Caco-2 (cell line): ENCODE measurements around the gene ADGRD1. TPM values are rescaled to one million over a fixed set of nuclear protein-coding genes. Genes with fewer than 3 reads are reported as not detected.

Experiments used
- BruUV-seq: library from RNA; stranded (reverse); fragments of 400-500 nt; replicated peaks from 2 replicates; lab custom pipeline; 2021; lab: Mats Ljungman, UMichigan
- CTCF ChIA-PET: fragments of 300-600 bp; sonication (Branson Sonifier 250); formaldehyde crosslinking; loops from one replicate; lab custom pipeline; 2022; ENCODE audit warnings: antibody characterized with exemption; lab: Charles Lee
- POLR2A ChIA-PET: fragments of 300-600 bp; sonication (Branson Sonifier 250); formaldehyde crosslinking; loops from one replicate; lab custom pipeline; 2022; ENCODE audit warnings: antibody characterized with exemption; lab: Charles Lee
- DNase-seq, 2 experiments: peaks; one replicate each; pipeline versions ENCODE4 v3.0.0 to v3.0.0-alpha.2; 2020 to 2022
- H3K27me3 ChIP-seq: replicated peaks from 2 replicates; pipeline ENCODE4 v1.6.0; 2011; ENCODE audit warnings: low read length; ENCODE audit not compliant: control insufficient read depth, insufficient read depth
- H3K36me3 ChIP-seq: 2 replicates; pipeline ENCODE4 v1.5.1; 2011; ENCODE audit warnings: low read length; ENCODE audit not compliant: control insufficient read depth, insufficient read depth
- H3K4me1 ChIP-seq: fragments of 250-450 bp; sonication (Bioruptor Pico); 2 replicates; pipeline ENCODE4 v1.5.1; 2020; ENCODE audit warnings: mild to moderate bottlenecking
- H3K4me3 ChIP-seq: 2 replicates; pipeline ENCODE4 v1.5.1; 2011; ENCODE audit warnings: low read depth, mild to moderate bottlenecking, control low read depth, low read length
- H3K9me3 ChIP-seq: fragments of 250-450 bp; sonication (Bioruptor Pico); 2 replicates; pipeline ENCODE4 v1.5.1; 2020; ENCODE audit warnings: mild to moderate bottlenecking, moderate library complexity
- H3K27ac Mint-ChIP-seq: one replicate; pipeline ENCODE4 v1.8.0; 2022; ENCODE audit warnings: mixed read lengths; ENCODE audit not compliant: unreplicated experiment
- H3K27me3 Mint-ChIP-seq: one replicate; pipeline ENCODE4 v1.8.0; 2022; ENCODE audit warnings: mixed read lengths; ENCODE audit not compliant: insufficient read depth, unreplicated experiment
- H3K36me3 Mint-ChIP-seq: one replicate; pipeline ENCODE4 v1.8.0; 2022; ENCODE audit warnings: mild to moderate bottlenecking, mixed read lengths; ENCODE audit not compliant: insufficient read depth, unreplicated experiment
- H3K4me1 Mint-ChIP-seq: one replicate; pipeline ENCODE4 v1.8.0; 2022; ENCODE audit warnings: low read depth, mixed read lengths; ENCODE audit not compliant: unreplicated experiment
- H3K4me3 Mint-ChIP-seq: one replicate; pipeline ENCODE4 v1.8.0; 2022; ENCODE audit warnings: mild to moderate bottlenecking, moderate library complexity, mixed read lengths; ENCODE audit not compliant: unreplicated experiment
- H3K9me3 Mint-ChIP-seq: one replicate; pipeline ENCODE4 v1.8.0; 2022; ENCODE audit warnings: mixed read lengths; ENCODE audit not compliant: unreplicated experiment
- CTCF ChIP-seq, 2 experiments: fragments of 200-600 bp in 1 of 2; IDR thresholded peaks; 1 replicate in 1 of 2; 2 replicates in 1 of 2; pipeline versions ENCODE4 v1.5.1 to v1.8.0; 2011 to 2022; ENCODE audit warnings: antibody characterized with exemption in 1 of 2, control low read depth in 1 of 2, inconsistent platforms in 1 of 2, low read depth in 1 of 2, low read length in 1 of 2, mild to moderate bottlenecking in 1 of 2, moderate library complexity in 1 of 2; ENCODE audit not compliant: insufficient read depth in 1 of 2, severe bottlenecking in 1 of 2, unreplicated experiment in 1 of 2
- intact Hi-C: fragments of 100-400 bp; cut with micrococcal nuclease; formaldehyde crosslinking; loops from one replicate; pipeline ENCODE4 v1.10.0; 2022; ENCODE audit not compliant: unreplicated experiment
- total RNA-seq: library from RNA; stranded (reverse); gene quantifications from 2 replicates; pipeline ENCODE4 v1.2.3, GENCODE V29; 2022

ADGRD1 gene
- total RNA-seq, 1 experiment from 2014 or later: 3.6 TPM

GRCh38 chr12:130957304-130957621 lies 3.6 kb downstream of the ADGRD1 start:
- Mint-ChIP-seq H3K9me3 (no peaks in the 10 kb centered on the region), H3K4me1 (peaks cover 17% of the 10 kb centered on the region), H3K36me3 (no peaks in the 10 kb centered on the region), H3K4me3 (no peak overlapping the region), H3K27me3 (no peaks in the 10 kb centered on the region), H3K27ac (no peak overlapping the region)
- Histone ChIP-seq H3K27me3 (no peaks in the 10 kb centered on the region), H3K9me3 (no peaks in the 10 kb centered on the region), H3K4me3 (no peak overlapping the region), H3K4me1 (peaks cover 19% of the 10 kb centered on the region), H3K36me3 (no peaks in the 10 kb centered on the region)
- intact Hi-C loops: no loop called here
- BruUV-seq: no TSS peak
- CTCF ChIA-PET: no interaction called here
- POLR2A ChIA-PET: interaction anchor here (0.5 kb wide), 1 partner anchor 98 kb away, joined by 4 read pairs; no protein-coding TSS in a partner anchor
- DNase-seq: no peak
- no peak for TF ChIP-seq CTCF (IDR thresholded peaks at IDR 0.05; ENCODE audit: insufficient read depth in 1 of 2, low read depth in 1 of 2, low read length in 1 of 2, severe bottlenecking in 1 of 2, unreplicated experiment in 1 of 2)

GRCh38 chr12:130958557-130959140 lies 4.9 kb downstream of the ADGRD1 start:
- ChIA-PET POLR2A (no interaction called here), CTCF (no interaction called here)
- no TSS peak for BruUV-seq
- no peak overlapping the region for H3K4me3 ChIP-seq
- H3K9me3 Mint-ChIP-seq: no peaks in the 10 kb centered on the region
- intact Hi-C loops: no loop called here
- no peak for DNase-seq
- TF ChIP-seq CTCF (IDR thresholded peaks at IDR 0.05; ENCODE audit: insufficient read depth in 1 of 2, low read depth in 1 of 2, low read length in 1 of 2, severe bottlenecking in 1 of 2, unreplicated experiment in 1 of 2): no peak
- no peaks in the 10 kb centered on the region for H3K27me3 ChIP-seq
- H3K4me1 Mint-ChIP-seq: peaks cover 3% of the 10 kb centered on the region
- peaks cover 6% of the 10 kb centered on the region for H3K4me1 ChIP-seq
- no peak overlapping the region for H3K27ac Mint-ChIP-seq
- H3K36me3 Mint-ChIP-seq: no peaks in the 10 kb centered on the region
- H3K27me3 Mint-ChIP-seq: peaks cover 4% of the 10 kb centered on the region
- no peak overlapping the region for H3K4me3 Mint-ChIP-seq
- H3K36me3 ChIP-seq: no peaks in the 10 kb centered on the region
- H3K9me3 ChIP-seq: no peaks in the 10 kb centered on the region

GRCh38 chr12:130959632-130960031 lies 5.9 kb downstream of the ADGRD1 start:
- DNase-seq: no peak
- no TSS peak for BruUV-seq
- 0 out of 2 replicates have a peak, but pooled peaks cover under 1% of the 10 kb centered on the region for H3K4me1 ChIP-seq
- peaks cover 4% of the 10 kb centered on the region for H3K27me3 Mint-ChIP-seq
- ChIA-PET CTCF (no interaction called here), POLR2A (no interaction called here)
- intact Hi-C loops: no loop called here
- H3K4me3 ChIP-seq: no peak overlapping the region
- no peaks in the 10 kb centered on the region for H3K36me3 Mint-ChIP-seq
- H3K27ac Mint-ChIP-seq: no peak overlapping the region
- H3K9me3 Mint-ChIP-seq: no peaks in the 10 kb centered on the region
- no peaks in the 10 kb centered on the region for H3K4me1 Mint-ChIP-seq
- H3K27me3 ChIP-seq: no peaks in the 10 kb centered on the region
- H3K9me3 ChIP-seq: no peaks in the 10 kb centered on the region
- no peak overlapping the region for H3K4me3 Mint-ChIP-seq
- H3K36me3 ChIP-seq: no peaks in the 10 kb centered on the region
- no peak for TF ChIP-seq CTCF (IDR thresholded peaks at IDR 0.05; ENCODE audit: insufficient read depth in 1 of 2, low read depth in 1 of 2, low read length in 1 of 2, severe bottlenecking in 1 of 2, unreplicated experiment in 1 of 2)
